Non-pigmented ciliary epithelial cell (primary cell): ENCODE results near the gene TRPM6.
"Not testable (repeated sequence)": the region's sequence is repeated elsewhere in the genome, so short reads cannot be mapped to it uniquely, and the experiment has no call there.

ENCODE experiments used
- DNase-seq: peaks from one replicate; pipeline ENCODE4 v3.0.0-alpha.2; 2010; ENCODE audit warnings: low read depth

The TRPM6 gene

DNA sequence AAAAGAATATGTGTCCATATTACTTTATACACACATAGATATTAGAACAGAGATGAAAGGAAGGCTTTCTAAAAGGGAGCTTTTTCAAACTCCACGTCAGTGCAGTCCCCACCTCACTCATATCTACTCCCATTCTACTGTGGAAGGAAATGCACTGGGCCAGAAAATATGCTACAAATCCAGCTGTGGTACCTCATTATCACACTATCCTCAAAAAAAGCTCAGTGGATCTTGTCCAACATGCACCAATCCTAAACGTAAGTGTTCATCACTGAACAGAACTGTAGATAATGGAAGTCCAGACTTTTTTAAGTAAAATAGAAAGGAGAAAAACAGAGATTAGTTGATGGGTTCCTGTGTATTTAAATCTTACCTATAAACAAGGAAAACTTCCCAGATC lies 27.9 kb downstream of the TRPM6 start:
- no peak for DNase-seq

DNA sequence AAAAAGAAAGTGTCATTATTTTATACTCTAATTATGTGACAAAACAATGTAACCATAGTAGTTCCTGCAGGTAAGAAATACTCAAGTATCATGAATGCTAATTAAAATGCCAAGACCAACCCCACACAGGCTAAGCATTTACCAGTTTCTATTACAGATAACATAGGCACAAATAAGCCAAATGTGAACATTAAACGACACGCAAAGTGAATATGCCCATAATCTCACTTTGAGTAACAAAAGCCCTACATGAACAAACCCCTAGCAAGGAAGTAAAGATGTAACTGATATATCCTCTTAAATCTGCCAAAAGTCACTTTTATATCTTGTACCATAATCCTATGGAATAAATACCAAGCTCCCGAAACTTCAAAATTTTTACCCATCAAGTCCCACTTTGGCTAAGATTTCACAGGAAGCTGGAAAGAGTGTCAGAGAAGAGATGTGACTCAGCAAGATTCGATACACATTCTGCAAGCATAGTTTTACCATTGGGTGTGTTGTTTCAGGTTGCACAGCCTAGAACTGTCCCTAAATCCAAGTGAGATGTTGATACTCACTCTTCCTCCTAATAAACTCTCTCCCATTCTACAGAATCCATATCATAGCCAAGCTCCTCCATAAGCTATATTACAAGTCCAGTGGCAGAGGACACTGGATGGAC lies 28.8 kb downstream of the TRPM6 start:
- DNase-seq: no peak

DNA sequence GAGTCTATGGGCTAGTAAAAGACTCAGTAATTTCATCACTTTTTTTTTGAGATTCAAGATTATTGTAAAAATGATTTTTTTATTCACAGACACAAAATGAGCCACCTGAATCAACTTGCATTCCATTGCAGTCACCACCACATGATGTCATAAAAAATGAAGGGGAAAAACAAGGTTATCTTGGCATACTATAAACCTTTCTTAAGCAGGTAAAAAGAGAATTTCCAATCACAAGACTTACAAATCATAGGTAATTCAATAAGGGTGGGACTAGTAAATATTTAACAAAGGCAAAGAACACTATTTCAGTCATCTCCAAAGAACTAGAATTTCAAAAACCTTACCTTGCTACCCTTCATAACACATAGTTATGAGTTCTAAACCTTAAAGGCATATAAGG lies 30.7 kb downstream of the TRPM6 start:
- DNase-seq: no peak

DNA sequence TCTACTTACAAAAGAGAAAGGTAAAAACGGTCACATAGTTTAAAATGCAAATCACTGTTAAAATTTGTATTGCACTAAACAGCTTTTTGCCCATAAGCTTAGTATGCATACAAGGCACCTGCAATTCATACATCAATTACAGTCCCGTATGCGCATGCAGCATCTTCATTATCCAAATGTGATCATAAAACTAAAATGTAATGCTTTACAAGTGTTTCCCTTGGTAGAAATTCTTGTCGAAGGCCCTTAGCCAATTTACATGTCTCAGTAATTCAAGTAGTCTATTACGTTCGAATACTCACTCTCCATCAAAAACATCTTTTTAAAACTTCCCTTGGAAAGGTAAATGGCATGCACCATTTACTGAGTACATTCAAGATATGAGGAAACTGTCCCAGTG lies 32.6 kb downstream of the TRPM6 start:
- DNase-seq: no peak

DNA sequence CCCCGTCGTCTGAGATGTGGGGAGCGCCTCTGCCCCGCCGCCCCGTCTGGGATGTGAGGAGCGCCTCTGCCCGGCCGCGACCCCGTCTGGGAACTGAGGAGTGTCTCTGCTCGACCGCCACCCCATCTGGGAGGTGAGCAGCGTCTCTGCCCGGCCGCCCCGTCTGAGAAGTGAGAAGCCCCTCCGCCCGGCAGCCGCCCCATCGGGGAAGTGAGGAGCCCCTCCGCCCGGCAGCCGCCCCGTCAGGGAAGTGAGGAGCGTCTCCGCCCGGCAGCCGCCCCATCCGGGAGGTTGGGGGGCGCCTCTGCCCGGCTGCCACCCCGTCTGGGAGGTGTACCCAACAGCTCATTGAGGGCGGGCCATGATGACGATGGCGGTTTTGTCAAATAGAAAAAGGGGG lies 34.7 kb downstream of the TRPM6 start:
- DNase-seq: not testable (repeated sequence)

DNA sequence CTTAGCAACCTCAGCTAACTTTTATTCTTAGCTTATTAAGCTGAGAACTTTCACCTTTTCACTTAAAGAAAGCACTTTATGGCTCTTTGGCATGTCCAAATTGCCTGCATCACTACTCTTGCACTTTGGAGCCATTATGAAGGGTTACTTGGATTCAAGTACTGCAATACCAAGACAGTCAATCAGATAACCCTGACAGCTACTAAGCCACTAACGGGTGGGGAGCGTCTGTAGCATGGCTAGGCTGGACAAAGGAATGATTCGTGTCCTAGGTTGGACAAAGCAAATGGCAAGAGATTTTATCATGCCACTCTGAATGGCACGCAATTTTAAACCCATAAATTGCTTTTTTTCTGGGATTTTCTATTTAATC lies 39.6 kb downstream of the TRPM6 start:
- no peak for DNase-seq

DNA sequence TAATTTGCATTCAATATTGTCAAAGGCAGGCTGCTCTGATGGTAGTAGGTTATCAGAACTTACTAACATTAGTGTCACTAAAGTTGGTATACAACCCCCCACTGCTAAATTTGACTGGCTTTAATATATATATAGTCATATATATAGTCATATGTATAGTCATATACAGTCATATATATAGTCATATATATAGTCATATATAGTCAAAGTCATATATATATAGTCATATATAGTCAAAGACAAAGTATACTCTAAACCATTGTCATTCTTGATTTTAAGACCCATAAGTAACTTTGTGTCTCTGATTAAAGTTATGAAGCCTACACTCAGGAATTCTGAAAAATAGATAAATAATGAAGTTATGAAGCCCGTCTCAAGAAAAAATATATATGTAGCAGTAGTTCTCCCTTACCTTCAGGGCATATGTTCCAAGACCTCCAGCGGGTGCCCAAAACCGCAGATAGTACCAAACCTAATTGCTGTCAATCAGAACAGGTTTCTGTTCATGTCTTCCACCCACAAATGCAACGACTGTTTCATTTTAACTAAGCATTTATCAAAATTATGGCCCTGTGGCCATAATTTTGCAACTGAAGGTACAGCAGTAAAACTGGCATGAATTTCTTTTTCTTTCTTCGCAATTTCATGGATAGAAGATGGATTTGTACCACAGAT lies 40.1 kb downstream of the TRPM6 start:
- no peak for DNase-seq

DNA sequence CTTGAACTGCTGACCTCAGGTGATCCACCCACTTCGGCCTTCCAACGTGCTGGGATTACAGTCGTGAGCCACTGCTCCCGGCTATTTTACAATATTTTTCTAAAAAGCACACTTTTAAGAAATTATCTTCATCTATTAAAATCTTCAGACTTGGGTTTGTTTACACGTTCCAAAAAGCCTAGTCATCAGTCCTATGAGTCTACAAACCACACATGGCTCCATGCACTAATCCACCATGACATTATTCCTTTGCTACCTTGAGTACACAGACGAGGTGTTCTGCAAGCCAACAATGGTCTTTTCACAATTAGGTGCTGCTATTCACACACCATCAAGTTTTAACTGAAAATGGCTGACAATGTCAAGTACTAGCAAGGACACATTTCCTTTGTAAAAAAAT lies 41.0 kb downstream of the TRPM6 start:
- no peak for DNase-seq

DNA sequence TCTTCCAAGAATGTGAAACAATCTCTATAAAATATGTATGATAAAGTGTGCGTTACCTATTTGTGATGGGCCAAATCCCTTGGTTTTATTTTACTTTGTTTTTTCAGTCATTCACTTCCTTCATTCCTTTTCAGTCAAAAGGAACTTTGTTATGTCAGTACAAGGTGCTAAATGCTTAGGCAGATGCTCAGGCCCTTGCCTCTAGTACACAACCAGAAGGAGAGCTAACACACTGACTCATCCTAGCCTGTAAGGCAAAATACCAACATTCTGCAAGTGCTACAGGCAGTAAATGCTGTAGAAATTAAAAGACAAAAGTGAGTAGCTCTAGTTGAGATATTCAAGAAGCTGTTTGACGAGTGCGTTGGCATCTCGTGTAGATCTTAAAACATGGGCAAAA lies 49.4 kb downstream of the TRPM6 start:
- DNase-seq: no peak

DNA sequence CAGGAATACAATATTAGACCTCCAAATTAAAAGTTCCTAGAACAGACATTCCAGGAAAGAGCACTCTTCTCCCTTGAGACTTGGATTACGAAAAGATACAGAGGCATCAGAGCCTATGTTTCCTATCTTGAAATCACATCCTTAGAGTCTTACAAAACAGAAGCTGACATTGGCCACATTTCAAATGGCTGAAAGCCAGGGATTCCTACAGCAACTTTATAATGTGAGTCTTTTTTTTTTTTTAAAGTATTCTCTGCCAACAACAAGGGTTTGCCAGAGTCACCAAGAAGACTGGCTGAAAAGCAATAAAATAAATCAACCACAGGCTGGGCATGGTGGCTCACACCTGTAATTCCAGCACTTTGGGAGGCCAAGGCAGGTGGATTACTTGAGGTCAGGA lies 63.1 kb downstream of the TRPM6 start:
- DNase-seq: no peak

DNA sequence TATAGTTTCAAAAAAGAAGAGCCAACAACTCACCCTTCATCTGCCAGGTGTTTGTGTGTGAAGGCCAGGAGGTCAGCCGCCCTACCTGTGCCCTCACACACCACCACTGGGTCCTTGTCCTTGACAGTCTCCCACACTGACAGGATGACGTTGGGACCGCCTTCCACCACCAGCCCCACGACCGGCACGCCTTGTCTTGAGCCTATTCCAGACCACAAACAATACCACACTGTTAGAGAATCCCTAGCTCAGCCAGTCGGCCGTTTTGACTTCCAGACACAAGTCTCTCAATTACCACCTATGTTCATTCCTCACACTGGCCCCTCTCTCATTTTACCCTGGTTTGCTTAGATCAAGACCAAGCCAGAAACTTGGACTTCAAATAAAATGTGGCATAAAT lies 66.1 kb downstream of the TRPM6 start:
- DNase-seq: no peak

DNA sequence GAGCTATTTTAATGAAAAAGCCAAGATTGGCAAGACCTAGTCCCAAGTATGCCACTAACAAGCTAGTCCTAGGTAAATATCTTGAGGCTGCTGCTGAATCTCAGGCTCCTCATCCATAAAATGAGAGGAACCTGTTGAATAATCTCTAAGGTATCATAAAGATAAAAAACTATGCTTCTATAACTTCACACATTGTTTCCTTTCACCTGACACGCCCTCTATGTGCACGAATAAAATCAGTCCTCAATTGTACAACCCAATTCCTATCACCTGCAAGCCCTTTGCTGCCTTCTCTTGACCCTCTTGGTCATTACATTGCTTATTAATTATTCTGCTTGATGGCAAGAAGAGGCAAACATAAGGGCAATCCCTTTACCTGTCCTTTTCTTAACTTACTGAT lies 69.9 kb downstream of the TRPM6 start:
- DNase-seq: no peak

DNA sequence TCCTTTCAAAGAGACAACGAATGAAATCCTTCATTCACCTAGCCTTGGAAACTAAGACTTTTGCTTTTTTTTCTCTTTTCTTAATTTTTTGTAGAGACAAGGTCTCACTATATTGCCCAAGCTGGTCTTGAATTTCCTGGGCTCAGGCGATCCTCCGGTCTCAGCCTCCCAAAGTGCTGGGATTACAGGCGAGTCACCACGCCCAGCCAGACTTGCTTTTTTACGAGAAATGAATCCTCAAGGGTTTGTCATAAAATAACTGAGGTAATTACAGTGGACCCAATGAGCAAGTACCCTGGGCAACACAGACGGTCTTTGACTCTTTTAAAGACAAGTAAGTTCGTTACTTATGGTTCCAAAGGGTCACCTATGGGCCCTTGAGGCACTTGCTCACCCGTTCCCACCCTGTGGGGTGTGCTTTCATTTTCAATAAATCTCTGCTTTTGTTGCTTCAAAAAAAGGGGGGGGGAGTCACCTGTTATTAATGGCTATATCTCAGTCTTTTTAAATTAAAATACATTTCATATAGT lies 70.4 kb downstream of the TRPM6 start:
- DNase-seq: no peak

DNA sequence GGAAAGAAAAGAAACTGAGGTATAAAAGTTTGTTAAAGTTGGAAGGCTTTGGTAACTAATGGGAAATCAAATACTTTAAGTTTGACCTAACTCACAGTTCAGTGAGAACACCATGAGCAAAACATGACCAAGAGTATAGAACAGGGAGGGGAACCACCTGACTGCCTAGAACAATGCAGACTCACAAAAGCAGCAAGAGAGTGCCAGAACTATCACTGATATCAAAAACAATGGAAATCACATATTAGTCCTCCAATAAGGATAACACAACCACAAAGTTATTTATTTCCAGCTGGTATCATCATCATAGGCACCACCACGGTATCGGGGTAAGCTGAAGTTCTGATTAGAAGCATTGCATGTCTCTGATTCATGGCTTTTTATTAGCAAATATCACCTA lies 77.5 kb downstream of the TRPM6 start:
- no peak for DNase-seq

DNA sequence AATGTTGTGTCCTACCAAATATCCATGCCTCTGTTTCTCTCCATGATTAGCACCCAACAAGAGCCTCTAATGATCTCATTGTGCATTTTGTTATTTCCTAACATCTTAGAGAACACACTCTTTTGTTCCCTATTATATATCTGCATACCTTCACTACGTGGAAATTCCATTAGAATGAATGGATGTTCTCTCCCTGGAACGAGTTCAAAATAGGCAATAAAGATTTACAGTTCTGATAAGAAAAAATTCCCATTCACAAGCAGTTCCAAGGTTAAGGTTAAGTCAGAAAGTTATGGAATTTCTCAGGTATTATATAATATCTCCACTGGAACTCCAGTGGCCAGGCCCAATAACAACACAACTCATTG lies 83.7 kb downstream of the TRPM6 start:
- no peak for DNase-seq

DNA sequence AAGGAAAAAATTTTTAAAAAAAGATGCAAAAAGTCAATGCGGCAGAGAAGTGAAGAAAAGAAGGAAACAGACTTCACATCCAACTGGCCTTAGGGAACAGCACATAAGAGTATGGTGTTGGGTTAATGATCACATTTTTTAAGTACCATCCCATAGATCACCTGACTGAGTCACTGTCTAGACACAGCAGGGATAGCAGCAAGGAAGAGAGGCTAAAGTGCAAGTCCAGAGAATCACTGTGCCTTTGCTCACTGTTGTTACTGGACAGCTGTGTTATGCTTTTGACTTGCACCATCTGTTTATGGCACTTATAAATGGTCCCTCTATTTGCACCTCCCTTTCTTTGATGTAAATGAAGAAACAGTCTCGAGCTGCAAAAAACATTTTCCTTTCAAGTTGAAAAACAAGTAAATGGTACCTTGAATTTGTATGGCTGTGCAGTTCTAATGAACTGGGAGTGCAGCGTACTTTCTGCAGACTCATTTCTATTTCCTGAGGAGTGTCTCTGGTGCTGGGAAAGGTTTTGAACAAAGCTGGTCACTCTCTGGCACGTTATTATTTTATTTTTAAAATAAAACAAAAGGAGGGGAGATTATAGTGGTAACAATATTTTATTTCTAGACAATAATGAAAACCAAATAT lies 84.2 kb downstream of the TRPM6 start:
- no peak for DNase-seq

DNA sequence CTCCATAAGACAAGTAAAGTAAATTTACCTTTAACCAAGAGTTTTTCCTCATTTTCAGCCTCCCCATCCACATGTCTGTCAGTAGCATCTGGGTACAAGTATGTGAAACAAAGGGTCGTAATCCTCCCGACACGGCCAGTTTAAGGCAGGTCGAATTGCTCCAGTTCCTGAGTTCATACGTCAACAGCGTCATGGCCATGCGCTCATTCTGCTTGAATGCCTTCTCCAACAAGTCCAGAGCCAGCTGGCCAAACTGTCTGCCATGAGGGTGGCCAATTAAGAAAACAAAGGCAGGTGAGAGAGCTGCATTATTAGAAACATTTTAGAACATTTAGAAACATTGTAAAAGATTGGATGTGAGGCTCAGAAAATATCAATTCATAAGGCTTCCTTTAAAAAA lies 87.5 kb downstream of the TRPM6 start:
- no peak for DNase-seq

DNA sequence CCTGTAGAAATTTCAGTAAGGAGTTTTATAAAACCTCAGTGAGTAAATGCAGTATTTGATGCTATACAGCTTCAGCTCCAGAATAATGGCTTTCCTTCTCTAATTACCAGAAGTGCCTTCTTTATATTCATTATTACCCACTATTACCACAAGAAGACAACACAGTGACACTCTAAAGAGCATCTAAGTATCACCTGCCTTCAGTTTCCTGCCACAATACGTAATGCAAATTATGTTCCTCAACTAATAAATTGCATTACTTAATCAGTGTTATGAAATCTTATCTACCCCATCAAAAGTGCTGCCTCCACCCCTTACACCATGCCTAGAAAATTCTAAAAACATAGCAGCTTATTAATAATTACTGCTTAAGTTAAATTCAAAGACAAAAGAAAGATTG lies 91.9 kb downstream of the TRPM6 start:
- DNase-seq: no peak

DNA sequence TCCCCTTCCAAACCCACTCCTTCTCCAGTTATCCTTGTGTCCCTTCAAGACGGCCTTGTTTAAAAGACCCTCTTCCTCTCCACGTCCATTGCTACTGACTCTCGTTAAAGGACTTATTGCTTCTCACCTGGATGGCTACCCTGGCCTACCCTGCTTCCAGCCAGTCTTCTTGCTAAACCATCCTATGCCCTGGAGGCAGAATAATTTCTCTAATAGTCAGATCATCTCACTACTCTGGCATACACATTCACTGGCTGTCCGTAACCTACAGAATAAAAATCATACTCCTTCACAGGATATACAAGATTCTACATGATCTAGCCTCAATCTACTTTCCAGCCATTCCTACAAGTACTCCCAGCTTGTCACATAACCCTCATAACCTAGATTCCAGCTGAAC lies 92.6 kb downstream of the TRPM6 start:
- DNase-seq: no peak

DNA sequence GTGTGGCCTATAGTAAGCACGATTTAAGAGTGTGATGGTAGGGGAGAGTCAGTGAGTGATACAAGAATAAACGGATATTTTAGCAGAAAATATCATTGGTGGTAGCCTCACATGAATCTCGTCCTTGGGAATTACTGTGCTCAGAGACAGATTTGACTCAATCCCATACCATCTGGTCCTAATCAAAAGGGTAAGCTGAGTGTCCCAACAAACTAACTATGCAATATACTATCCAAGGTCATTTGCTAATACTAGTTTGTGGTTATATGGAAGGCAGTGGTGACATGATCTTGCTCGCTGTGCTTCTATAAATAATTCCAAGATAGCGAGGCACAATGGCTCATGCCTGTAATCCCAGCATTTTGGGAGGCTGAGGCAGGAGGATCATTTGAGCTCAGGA lies 103.2 kb downstream of the TRPM6 start:
- no peak for DNase-seq

DNA sequence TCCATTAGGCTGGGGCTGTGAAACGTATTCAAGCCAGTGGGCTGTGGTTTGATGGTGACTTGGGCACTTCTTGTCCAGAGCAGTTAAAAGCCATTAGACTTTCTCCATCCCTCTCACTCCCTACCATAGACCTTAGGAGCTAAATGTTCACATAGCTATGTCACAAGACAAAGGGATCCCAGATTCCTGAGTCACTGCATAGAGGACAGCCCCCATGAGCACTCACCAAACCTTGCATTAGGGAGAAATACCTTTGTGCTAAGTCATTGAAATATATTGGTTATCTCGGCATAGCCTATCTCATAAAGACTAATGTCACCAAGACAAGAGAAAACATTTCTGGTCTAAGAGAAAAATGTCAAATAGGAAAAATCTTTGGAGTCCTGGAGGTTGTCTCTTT lies 104.3 kb downstream of the TRPM6 start:
- DNase-seq: no peak

DNA sequence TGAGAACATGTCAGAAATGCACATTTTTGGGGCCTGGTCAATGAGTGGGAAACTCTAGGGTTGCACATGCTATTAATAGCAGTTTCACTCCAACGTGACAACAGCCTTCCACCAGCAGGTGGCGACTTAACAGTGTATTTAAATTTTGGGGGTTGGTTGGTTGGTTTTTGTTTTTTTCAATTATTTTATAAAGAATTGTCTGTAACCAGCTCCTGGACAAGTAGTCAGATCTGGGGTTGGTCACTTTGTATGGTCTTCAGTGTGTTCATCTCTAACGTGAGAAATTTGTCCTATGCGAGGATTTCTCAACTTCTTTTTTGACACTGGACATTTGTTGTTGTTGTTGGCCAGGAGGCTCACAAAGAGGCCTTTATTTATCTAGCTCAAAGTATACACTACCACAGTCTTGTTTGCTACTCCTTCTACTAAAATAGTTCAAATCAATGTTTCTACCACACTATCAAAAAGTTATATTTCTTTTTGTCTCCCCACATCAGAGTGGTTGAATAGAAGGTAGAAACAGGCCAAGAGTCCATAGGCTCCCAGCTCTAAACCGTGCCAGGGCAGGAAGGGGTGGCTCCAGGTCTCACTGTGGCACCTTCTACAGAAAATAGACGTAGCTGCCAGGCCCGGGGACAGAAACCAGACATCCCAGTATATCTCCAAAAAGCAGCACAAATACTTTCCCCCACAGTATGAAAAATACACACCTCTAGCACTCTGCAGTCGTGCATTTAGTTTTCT lies 110.4 kb downstream of the TRPM6 start:
- DNase-seq: no peak

DNA sequence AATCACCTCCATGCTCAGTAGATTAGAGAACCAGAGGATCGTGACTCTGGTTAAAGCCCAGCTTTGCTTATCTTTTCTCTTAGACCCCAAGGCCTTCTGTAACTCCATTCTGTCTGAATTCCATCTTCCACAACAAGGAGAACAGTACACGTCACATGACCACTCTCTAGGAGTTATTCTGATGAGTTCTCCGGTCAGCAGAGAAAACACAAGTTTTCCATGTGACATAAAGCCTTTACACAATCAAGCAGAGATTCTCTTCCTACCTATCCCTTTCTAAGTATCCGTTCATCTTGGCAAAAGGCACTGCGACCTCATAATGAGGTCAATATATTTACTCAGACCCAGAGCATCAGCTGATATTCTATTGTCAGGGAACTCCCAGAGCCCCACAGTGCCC lies 112.3 kb downstream of the TRPM6 start:
- DNase-seq: no peak
